Gastrocnemius medialis (tissue), 4 donors: ENCODE measurements around the gene AP1M2. TPM values are rescaled to one million over a fixed set of nuclear protein-coding genes. Genes with fewer than 3 reads are reported as not detected.
A peak's percentile ranks its signal among the peaks of the same experiment; 100 is the strongest.

Source experiments
- ATAC-seq, 2 donors: fragments of 150-250 bp; one replicate each; pipeline ENCODE4 v1.9.1; 2016
- DNase-seq, 2 donors: peaks; one replicate each; pipeline ENCODE4 v3.0.0-alpha.2; 2019
- H3K27ac ChIP-seq, 4 donors: fragments of 200-600 bp; sonication (generic); 1 replicate in 1 of 4; 2 replicates in 3 of 4; pipeline ENCODE4 v1.5.1; 2016 to 2018; ENCODE audit warnings: mild to moderate bottlenecking in 2 of 4, moderate library complexity in 1 of 4
- H3K27me3 ChIP-seq, 3 donors: fragments of 200-600 bp; sonication (generic) in 2 of 3; 1 replicate in 1 of 3; 2 replicates in 2 of 3; pipeline versions ENCODE4 v1.5.1 to v1.6.0; 2016 to 2019; ENCODE audit warnings: mild to moderate bottlenecking in 1 of 3, moderate library complexity in 1 of 3
- H3K36me3 ChIP-seq, 2 donors: fragments of 200-600 bp; sonication (generic) in 1 of 2; one replicate each; pipeline ENCODE4 v1.5.1; 2017 to 2018
- H3K4me1 ChIP-seq, 2 donors: fragments of 200-600 bp; sonication (generic) in 1 of 2; one replicate each; pipeline ENCODE4 v1.5.1; 2016 to 2017; ENCODE audit warnings: mild to moderate bottlenecking in 2 of 2
- H3K4me3 ChIP-seq, 4 donors: fragments of 200-600 bp; sonication (generic) in 3 of 4; 1 replicate in 1 of 4; 2 replicates in 3 of 4; pipeline ENCODE4 v1.5.1; 2016 to 2019; ENCODE audit warnings: mild to moderate bottlenecking in 2 of 4
- H3K9me3 ChIP-seq, 3 donors: fragments of 200-600 bp; sonication (generic) in 2 of 3; 1 replicate in 1 of 3; 2 replicates in 2 of 3; pipeline ENCODE4 v1.5.1; 2016 to 2019
- CTCF ChIP-seq, 5 experiments: fragments of 450-650 bp in 3 of 5; fragments of 200-600 bp in 2 of 5; sonication (generic) in 2 of 5; IDR thresholded peaks in 4 of 5; conservative IDR thresholded peaks in 1 of 5; 1 replicate in 4 of 5; 2 replicates in 1 of 5; pipeline ENCODE4 v1.5.1; 2016 to 2019; ENCODE audit warnings: antibody characterized with exemption in 5 of 5, mild to moderate bottlenecking in 3 of 5, moderate library complexity in 3 of 5
- POLR2A ChIP-seq, 2 donors: fragments of 450-650 bp; IDR thresholded peaks; one replicate each; pipeline ENCODE4 v1.6.1; 2017; ENCODE audit warnings: antibody characterized with exemption in 2 of 2, mild to moderate bottlenecking in 2 of 2, moderate library complexity in 2 of 2
- in situ Hi-C, 4 donors: fragments of 200-750 bp; cut with MboI; loops; one replicate each; pipeline versions ENCODE4 v1.15.0 to v1.8.0; 2017; ENCODE audit warnings: low sequenced_read_pairs in 4 of 4
- intact Hi-C: fragments of 100-400 bp; cut with DNase I; formaldehyde crosslinking; loops from one replicate; pipeline ENCODE4 v1.15.1; 2023; ENCODE audit warnings: low total_unique reads
- total RNA-seq, 4 donors: library from RNA; depleted of rRNA; stranded (reverse); fragments of >200 nt; gene quantifications; one replicate each; pipeline versions ENCODE4 v1.1.0 to v1.2.3, GENCODE V29; 2016

Gene AP1M2
- total RNA-seq, 4 donors from 2014 or later, result 0.32 TPM; not detected in 3

GRCh38 chr19:10565028-10565566, 22.0 kb downstream of the AP1M2 start:
- Histone ChIP-seq H3K27ac (peak overlapping the region; percentile 84 to 92 (median 92)), H3K4me3 (peak overlapping the region; percentile 68 to 94 (median 86)), H3K9me3 (no peaks in the 10 kb centered on the region), H3K27me3 (no peaks in the 10 kb centered on the region), H3K4me1 (peaks cover 34 to 35% of the 10 kb centered on the region in 2 donors), H3K36me3 (peaks cover 0 to 10% of the 10 kb centered on the region in 2 donors)
- no peak for DNase-seq
- intact Hi-C loops, result loop anchor here (5.0 to 10.0 kb wide), 3 partner anchors 87 to 307 kb away; partner anchors contain the start of genes CARM1, ILF3 and TMED1
- in situ Hi-C loops, result loop anchor here in 2 of 4 donors (10.0 to 25.0 kb wide), 2 partner anchors 60 to 153 kb away; partner anchors contain the start of genes CDC37 (in 1 of the 2), KEAP1 (in 1 of the 2) and PDE4A (in 1 of the 2)
- no peak for TF ChIP-seq POLR2A (IDR thresholded peaks at IDR 0.05)
- TF ChIP-seq CTCF (IDR thresholded peaks at IDR 0.05 in 4 of 5, conservative IDR thresholded peaks at IDR 0.05 in 1 of 5), result no peak
- no peak for ATAC-seq

DNA sequence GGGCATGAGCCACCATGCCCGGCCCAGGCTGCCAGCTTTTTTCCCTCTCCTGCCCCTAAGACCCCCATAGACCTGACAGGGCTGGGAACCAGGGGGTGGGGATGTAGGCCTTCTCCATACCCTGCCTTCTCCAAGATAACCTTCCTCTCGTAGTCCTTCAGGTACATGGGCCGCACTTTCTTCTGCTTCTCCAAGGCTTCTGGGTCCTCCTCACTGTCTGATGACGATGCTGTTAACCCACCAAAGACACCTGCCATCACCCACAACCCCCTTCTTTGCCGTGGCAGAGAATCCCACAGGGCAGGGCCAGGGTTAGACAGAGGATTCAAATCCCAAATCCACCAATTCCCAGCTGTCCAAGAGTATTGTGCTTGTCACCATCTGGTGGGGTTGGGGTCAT, 24.5 kb downstream of the AP1M2 start:
- DNase-seq (no peak), ATAC-seq (no peak)
- no peaks in the 10 kb centered on the region for H3K27me3 ChIP-seq
- H3K9me3 ChIP-seq, result no peaks in the 10 kb centered on the region
- intact Hi-C loops (loop anchor here (10.0 kb wide), 1 partner anchor 272 kb away; the partner anchor contains the start of gene TMED1), in situ Hi-C loops (loop anchor here in 2 of 4 donors (10.0 to 25.0 kb wide), 2 partner anchors 58 to 150 kb away; partner anchors contain the start of genes CDC37 (in 1 of the 2), KEAP1 (in 1 of the 2) and PDE4A (in 1 of the 2))
- H3K4me1 ChIP-seq, result peaks cover 19 to 20% of the 10 kb centered on the region in 2 donors
- TF ChIP-seq POLR2A (IDR thresholded peaks at IDR 0.05) (no peak), CTCF (IDR thresholded peaks at IDR 0.05 in 4 of 5, conservative IDR thresholded peaks at IDR 0.05 in 1 of 5) (no peak)
- peaks cover 0 to 34% of the 10 kb centered on the region in 2 donors for H3K36me3 ChIP-seq
- H3K4me3 ChIP-seq, result no peak overlapping the region
- H3K27ac ChIP-seq, result no peak overlapping the region

DNA sequence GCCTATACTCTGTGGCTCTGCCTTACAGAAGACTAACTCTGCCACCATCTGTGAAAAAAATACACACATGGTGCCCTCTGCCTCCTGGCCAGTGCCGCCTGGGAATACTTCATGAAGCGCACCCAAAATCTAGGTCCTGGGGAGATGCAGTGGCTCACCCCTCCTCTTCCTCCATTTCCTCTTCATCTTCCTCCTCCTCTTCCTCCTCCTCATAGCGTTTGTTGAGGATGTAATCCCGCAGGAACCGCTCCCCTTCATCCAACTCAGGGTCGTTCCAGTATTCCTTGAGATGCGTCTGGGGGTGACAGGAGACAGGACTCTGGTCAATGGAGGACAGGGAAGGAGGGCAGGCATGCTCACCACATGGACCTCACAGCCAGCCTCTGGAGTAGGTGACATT, 27.0 kb downstream of the AP1M2 start:
- Histone ChIP-seq H3K4me3 (no peak overlapping the region), H3K27me3 (no peaks in the 10 kb centered on the region), H3K27ac (no peak overlapping the region), H3K4me1 (peaks cover 4 to 7% of the 10 kb centered on the region in 2 donors), H3K36me3 (peaks cover 0 to 51% of the 10 kb centered on the region in 2 donors), H3K9me3 (no peaks in the 10 kb centered on the region)
- ATAC-seq (no peak), DNase-seq (no peak)
- in situ Hi-C loops, result loop anchor here in 2 of 4 donors (10.0 to 25.0 kb wide), 2 partner anchors 55 to 148 kb away; partner anchors contain the start of genes CDC37 (in 1 of the 2), KEAP1 (in 1 of the 2) and PDE4A (in 1 of the 2)
- intact Hi-C loops, result loop anchor here (10.0 kb wide), 1 partner anchor 275 kb away; the partner anchor contains the start of gene TMED1
- TF ChIP-seq POLR2A (IDR thresholded peaks at IDR 0.05), result no peak

DNA sequence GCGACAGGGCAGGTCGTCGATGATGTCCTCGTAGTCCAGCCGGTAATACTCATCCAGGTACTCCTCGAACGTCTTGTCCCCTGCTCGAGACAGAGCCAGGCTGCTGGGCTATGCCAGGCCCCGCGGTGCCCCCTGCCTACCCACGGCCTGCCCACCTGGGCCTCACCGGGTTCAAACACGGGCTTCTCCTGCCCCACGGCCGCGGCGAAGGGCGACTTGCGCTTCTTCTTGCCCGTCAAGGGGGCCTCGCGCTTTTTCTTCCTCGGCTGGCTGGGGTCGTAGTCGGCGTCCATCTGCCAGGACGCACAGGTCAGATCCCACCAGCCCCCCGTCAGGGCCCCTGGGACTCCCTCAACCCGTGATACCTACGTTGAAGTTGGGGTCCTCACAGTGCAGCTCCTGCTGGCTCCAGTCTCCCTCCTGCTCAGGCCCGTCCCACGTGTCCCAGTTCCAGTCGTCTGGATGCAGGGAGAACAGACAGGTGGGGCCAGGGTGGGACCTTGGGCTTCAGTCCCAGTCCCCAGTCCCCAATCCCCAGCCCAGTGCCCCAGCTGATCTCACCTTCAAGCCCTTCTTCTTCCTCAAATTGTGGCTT, 29.4 kb downstream of the AP1M2 start:
- no peaks in the 10 kb centered on the region for H3K4me1 ChIP-seq
- no peak for ATAC-seq
- no peak overlapping the region for H3K27ac ChIP-seq
- intact Hi-C loops, result no loop called here
- H3K27me3 ChIP-seq, result no peaks in the 10 kb centered on the region
- no peak for DNase-seq
- H3K36me3 ChIP-seq, result peaks cover 0 to 69% of the 10 kb centered on the region in 2 donors
- in situ Hi-C loops, result loop anchor here in 1 of 4 donors (25.0 kb wide), 1 partner anchor 145 kb away; the partner anchor contains the start of genes CDC37 and PDE4A
- H3K9me3 ChIP-seq, result no peaks in the 10 kb centered on the region
- H3K4me3 ChIP-seq, result no peak overlapping the region
- TF ChIP-seq POLR2A (IDR thresholded peaks at IDR 0.05), result no peak
- no peak for TF ChIP-seq CTCF (IDR thresholded peaks at IDR 0.05 in 4 of 5, conservative IDR thresholded peaks at IDR 0.05 in 1 of 5)

- H3K9me3 ChIP-seq, result no peaks in the 10 kb centered on the region
- H3K4me1 ChIP-seq, result no peaks in the 10 kb centered on the region
- DNase-seq, result no peak
- no peak for ATAC-seq
- H3K36me3 ChIP-seq, result peaks cover 0 to 87% of the 10 kb centered on the region in 2 donors
- in situ Hi-C loops (loop anchor here in 1 of 4 donors (25.0 kb wide), 1 partner anchor 143 kb away; the partner anchor contains the start of genes CDC37 and PDE4A), intact Hi-C loops (no loop called here)
- TF ChIP-seq POLR2A (IDR thresholded peaks at IDR 0.05) (no peak), CTCF (IDR thresholded peaks at IDR 0.05 in 4 of 5, conservative IDR thresholded peaks at IDR 0.05 in 1 of 5) (no peak)
- H3K27ac ChIP-seq, result peak overlapping the region in 1 of 4 donors; percentile 53
- H3K4me3 ChIP-seq, result no peak overlapping the region
- no peaks in the 10 kb centered on the region for H3K27me3 ChIP-seq
Measured at GRCh38 chr19:10555610-10555973, 31.5 kb downstream of the AP1M2 start.
